ENCODE measurements around the gene MFSD6L. TPM values are rescaled to one million over a fixed set of nuclear protein-coding genes. Genes with fewer than 3 reads are reported as not detected.

Gene MFSD6L
- polyA plus RNA-seq (2013, experiment 1 of 2), result not detected
- not detected for polyA plus RNA-seq (2013, experiment 2 of 2)

DNA sequence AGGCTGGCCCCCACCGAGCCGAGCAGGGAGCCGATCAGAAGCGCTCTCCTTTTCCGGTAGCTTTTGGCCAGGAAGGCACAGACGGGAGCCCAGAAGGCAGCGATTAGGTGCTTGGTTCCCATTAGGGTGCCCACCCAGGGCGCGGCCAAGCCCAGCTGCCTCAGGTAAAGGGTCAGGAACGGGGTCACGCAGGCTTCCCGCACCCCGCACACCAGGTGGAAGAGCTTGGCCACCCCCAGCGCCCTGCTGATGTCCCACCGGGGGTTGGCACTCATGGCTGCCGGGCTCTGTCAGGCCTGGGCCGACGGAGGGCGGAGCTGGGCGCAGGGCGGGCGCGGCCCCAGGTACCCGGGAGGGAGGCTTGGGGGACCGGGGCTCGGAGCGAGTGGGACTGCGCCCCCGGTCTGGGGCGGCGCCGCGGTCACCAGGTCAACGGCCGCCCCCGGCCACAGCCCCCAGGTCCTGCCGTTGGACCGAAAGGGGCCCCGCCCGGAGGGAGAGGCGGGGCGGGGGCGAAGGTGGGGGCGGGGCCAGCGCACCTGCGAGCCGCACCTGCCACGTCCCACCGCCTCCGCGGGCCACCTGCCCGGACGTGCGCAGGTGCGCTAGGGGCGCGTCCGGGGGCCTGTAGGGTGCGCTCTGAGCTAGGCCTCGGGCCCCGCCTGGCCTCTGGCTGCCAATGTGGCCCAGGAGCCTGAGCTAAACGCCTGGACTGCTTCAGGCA is at the start of gene MFSD6L:
TSS of gene MFSD6L (minus strand) at position 520 of the 724 bp plus-strand sequence. CDS start at position 275, 245 bp downstream.
- Histone ChIP-seq H3K4me1 (ENCODE audit: control insufficient read depth, insufficient read depth, low read length, poor library complexity, severe bottlenecking) (no peaks in the 10 kb centered on the region), H3K27ac (ENCODE audit: low read depth, low read length, severe bottlenecking) (no peak within 1 kb of the TSS), H3K4me3 (ENCODE audit: extremely low read depth, insufficient read depth, low read length, poor library complexity, severe bottlenecking) (no peak within 1 kb of the TSS), H3K9me3 (ENCODE audit: control insufficient read depth, low read length) (no peaks in the 10 kb centered on the region), H3K36me3 (ENCODE audit: control insufficient read depth, insufficient read depth, low read length) (no peaks in the 10 kb centered on the region)
- WGBS, 2 experiments (ENCODE audit: insufficient coverage in 2 of 2), result 27 to 29% methylated on average over 33 to 40 of the region's 62 CpGs

DNA sequence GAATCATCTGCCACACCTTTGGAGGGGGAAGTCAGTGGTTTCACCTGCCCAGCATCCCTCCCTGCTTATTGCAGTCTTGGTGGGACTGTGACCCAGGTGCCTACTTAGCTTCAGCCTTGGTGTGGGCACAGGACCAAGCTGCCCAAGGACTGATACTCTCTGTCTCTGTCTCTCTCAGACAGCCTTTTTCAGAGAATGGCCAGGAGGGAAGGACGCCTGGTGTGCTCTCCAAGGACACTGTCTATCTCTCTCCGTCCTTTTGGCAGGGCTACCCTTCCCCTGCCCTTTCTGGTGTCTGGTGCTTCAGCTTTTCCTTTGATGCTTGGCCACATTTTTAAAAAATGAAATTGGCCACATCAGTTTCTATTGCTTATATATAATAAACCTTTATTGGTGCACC is 48.7 kb upstream of the MFSD6L start:
- Histone ChIP-seq H3K4me3 (ENCODE audit: extremely low read depth, insufficient read depth, low read length, poor library complexity, severe bottlenecking) (no peak overlapping the region), H3K36me3 (ENCODE audit: control insufficient read depth, insufficient read depth, low read length) (no peaks in the 10 kb centered on the region), H3K4me1 (ENCODE audit: control insufficient read depth, insufficient read depth, low read length, poor library complexity, severe bottlenecking) (no peaks in the 10 kb centered on the region), H3K27ac (ENCODE audit: low read depth, low read length, severe bottlenecking) (no peak overlapping the region), H3K9me3 (ENCODE audit: control insufficient read depth, low read length) (peaks cover 3% of the 10 kb centered on the region)
- WGBS, 2 experiments (ENCODE audit: insufficient coverage in 2 of 2), result 78 to 90% methylated on average over 2 of the region's 2 CpGs

DNA sequence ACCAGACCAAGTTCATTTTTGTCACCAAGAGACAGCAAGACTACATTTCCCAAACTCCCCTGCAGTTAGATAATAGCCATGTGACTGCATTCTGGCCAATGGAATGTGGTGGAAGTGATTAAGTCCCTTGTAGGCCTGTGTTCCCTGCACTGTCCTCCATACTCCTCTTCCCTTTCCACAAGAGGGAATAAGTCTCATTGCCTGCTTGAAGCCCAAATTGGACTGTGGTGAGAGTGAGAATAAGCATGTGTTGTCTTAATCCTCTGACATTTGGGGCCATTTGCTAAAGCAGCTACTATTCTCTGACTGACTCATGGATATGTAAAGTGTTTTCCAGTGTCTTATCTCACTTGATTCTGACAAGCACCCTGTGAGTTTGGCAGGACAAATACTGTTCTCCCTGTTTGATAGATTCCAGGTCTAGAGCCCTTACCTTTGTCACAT is 47.6 kb upstream of the MFSD6L start:
- H3K36me3 ChIP-seq (ENCODE audit: control insufficient read depth, insufficient read depth, low read length), result no peaks in the 10 kb centered on the region
- H3K9me3 ChIP-seq (ENCODE audit: control insufficient read depth, low read length), result peaks cover 3% of the 10 kb centered on the region
- peak overlapping the region; percentile 29 for H3K27ac ChIP-seq (ENCODE audit: low read depth, low read length, severe bottlenecking)
- no peaks in the 10 kb centered on the region for H3K4me1 ChIP-seq (ENCODE audit: control insufficient read depth, insufficient read depth, low read length, poor library complexity, severe bottlenecking)
- H3K4me3 ChIP-seq (ENCODE audit: extremely low read depth, insufficient read depth, low read length, poor library complexity, severe bottlenecking), result no peak overlapping the region

- H3K36me3 ChIP-seq (ENCODE audit: control insufficient read depth, insufficient read depth, low read length), result no peaks in the 10 kb centered on the region
- no peak overlapping the region for H3K4me3 ChIP-seq (ENCODE audit: extremely low read depth, insufficient read depth, low read length, poor library complexity, severe bottlenecking)
- H3K27ac ChIP-seq (ENCODE audit: low read depth, low read length, severe bottlenecking), result no peak overlapping the region
- H3K4me1 ChIP-seq (ENCODE audit: control insufficient read depth, insufficient read depth, low read length, poor library complexity, severe bottlenecking), result no peaks in the 10 kb centered on the region
- H3K9me3 ChIP-seq (ENCODE audit: control insufficient read depth, low read length), result peaks cover 3% of the 10 kb centered on the region
- WGBS, 2 experiments (ENCODE audit: insufficient coverage in 2 of 2), result 81 to 100% methylated on average over 1 to 2 of the region's 9 CpGs
Measured at GRCh38 chr17:8844229-8845218, 45.4 kb upstream of the MFSD6L start.

GRCh38 chr17:8843344-8843743 is 44.2 kb upstream of the MFSD6L start:
- WGBS, 2 experiments (ENCODE audit: insufficient coverage in 2 of 2), result 82 to 92% methylated on average over 2 of the region's 2 CpGs
- no peak overlapping the region for H3K27ac ChIP-seq (ENCODE audit: low read depth, low read length, severe bottlenecking)
- H3K4me3 ChIP-seq (ENCODE audit: extremely low read depth, insufficient read depth, low read length, poor library complexity, severe bottlenecking), result no peak overlapping the region
- no peaks in the 10 kb centered on the region for H3K36me3 ChIP-seq (ENCODE audit: control insufficient read depth, insufficient read depth, low read length)
- H3K9me3 ChIP-seq (ENCODE audit: control insufficient read depth, low read length), result peaks cover 3% of the 10 kb centered on the region
- no peaks in the 10 kb centered on the region for H3K4me1 ChIP-seq (ENCODE audit: control insufficient read depth, insufficient read depth, low read length, poor library complexity, severe bottlenecking)

DNA sequence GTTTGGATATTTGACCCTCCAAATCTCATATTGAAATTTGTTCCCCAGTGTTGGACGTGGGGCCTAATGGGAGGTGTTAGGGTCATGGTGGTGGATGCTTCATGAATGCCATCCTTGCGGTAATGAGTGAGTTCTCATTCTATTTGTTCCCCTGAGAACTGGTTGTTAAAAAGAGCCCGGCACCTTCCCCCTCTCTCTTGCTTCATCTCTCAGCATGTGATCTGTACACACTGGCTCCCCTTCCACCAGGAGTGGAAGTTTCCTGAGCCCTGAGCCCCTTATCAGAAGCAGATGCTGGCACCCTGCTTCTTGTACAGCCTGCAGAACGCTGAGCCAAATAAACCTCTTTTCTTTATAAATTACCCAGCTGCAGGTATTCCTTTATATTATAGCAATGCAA is 42.7 kb upstream of the MFSD6L start:
- 92 to 100% methylated on average over 2 to 3 of the region's 4 CpGs for WGBS, 2 experiments (ENCODE audit: insufficient coverage in 2 of 2)
- H3K27ac ChIP-seq (ENCODE audit: low read depth, low read length, severe bottlenecking), result no peak overlapping the region
- no peak overlapping the region for H3K4me3 ChIP-seq (ENCODE audit: extremely low read depth, insufficient read depth, low read length, poor library complexity, severe bottlenecking)
- peaks cover 3% of the 10 kb centered on the region for H3K9me3 ChIP-seq (ENCODE audit: control insufficient read depth, low read length)
- no peaks in the 10 kb centered on the region for H3K4me1 ChIP-seq (ENCODE audit: control insufficient read depth, insufficient read depth, low read length, poor library complexity, severe bottlenecking)
- no peaks in the 10 kb centered on the region for H3K36me3 ChIP-seq (ENCODE audit: control insufficient read depth, insufficient read depth, low read length)

GRCh38 chr17:8839410-8839935 is 40.3 kb upstream of the MFSD6L start:
- no peak overlapping the region for H3K27ac ChIP-seq (ENCODE audit: low read depth, low read length, severe bottlenecking)
- no peak overlapping the region for H3K4me3 ChIP-seq (ENCODE audit: extremely low read depth, insufficient read depth, low read length, poor library complexity, severe bottlenecking)
- 68 to 77% methylated on average over 8 to 9 of the region's 11 CpGs for WGBS, 2 experiments (ENCODE audit: insufficient coverage in 2 of 2)
- H3K36me3 ChIP-seq (ENCODE audit: control insufficient read depth, insufficient read depth, low read length), result no peaks in the 10 kb centered on the region
- no peaks in the 10 kb centered on the region for H3K9me3 ChIP-seq (ENCODE audit: control insufficient read depth, low read length)
- H3K4me1 ChIP-seq (ENCODE audit: control insufficient read depth, insufficient read depth, low read length, poor library complexity, severe bottlenecking), result no peaks in the 10 kb centered on the region

DNA sequence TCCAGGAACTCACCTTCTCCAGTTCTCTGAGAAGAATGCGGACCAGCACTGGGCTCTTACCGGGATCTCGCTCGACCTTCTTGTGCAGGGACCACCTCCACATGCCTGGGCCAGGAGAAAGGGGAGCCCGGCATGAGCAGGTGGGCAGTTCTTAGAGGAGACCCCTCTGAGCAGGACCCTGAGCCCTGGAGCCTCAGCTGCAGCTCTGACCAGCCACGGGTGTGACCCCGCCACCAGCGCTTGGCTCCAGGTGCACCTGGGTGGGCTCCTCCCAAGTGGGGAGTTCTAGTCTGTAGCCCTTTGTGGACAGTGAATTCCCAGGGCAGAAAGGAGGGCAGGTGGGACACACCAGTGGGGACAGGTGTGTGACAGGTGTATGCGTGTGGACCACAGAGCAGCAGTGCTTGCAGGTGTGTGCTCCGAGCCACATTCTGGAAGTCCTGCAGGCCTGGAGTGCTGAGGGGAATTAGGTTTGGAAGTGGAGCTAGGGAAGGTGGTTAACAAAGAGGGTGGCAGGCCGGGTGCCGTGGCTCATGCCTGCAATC is 39.5 kb upstream of the MFSD6L start:
- 86 to 94% methylated on average over 8 to 11 of the region's 12 CpGs for whole genome bisulfite sequencing, 2 experiments (ENCODE audit: insufficient coverage in 2 of 2)
- Histone ChIP-seq H3K4me3 (ENCODE audit: extremely low read depth, insufficient read depth, low read length, poor library complexity, severe bottlenecking) (no peak overlapping the region), H3K9me3 (ENCODE audit: control insufficient read depth, low read length) (no peaks in the 10 kb centered on the region), H3K4me1 (ENCODE audit: control insufficient read depth, insufficient read depth, low read length, poor library complexity, severe bottlenecking) (no peaks in the 10 kb centered on the region), H3K27ac (ENCODE audit: low read depth, low read length, severe bottlenecking) (no peak overlapping the region), H3K36me3 (ENCODE audit: control insufficient read depth, insufficient read depth, low read length) (no peaks in the 10 kb centered on the region)

GRCh38 chr17:8837563-8838075 is 38.5 kb upstream of the MFSD6L start:
- H3K4me3 ChIP-seq (ENCODE audit: extremely low read depth, insufficient read depth, low read length, poor library complexity, severe bottlenecking), result no peak overlapping the region
- no peak overlapping the region for H3K27ac ChIP-seq (ENCODE audit: low read depth, low read length, severe bottlenecking)
- no peaks in the 10 kb centered on the region for H3K4me1 ChIP-seq (ENCODE audit: control insufficient read depth, insufficient read depth, low read length, poor library complexity, severe bottlenecking)
- 66 to 83% methylated on average over 8 of the region's 8 CpGs for WGBS, 2 experiments (ENCODE audit: insufficient coverage in 2 of 2)
- no peaks in the 10 kb centered on the region for H3K36me3 ChIP-seq (ENCODE audit: control insufficient read depth, insufficient read depth, low read length)
- no peaks in the 10 kb centered on the region for H3K9me3 ChIP-seq (ENCODE audit: control insufficient read depth, low read length)

DNA sequence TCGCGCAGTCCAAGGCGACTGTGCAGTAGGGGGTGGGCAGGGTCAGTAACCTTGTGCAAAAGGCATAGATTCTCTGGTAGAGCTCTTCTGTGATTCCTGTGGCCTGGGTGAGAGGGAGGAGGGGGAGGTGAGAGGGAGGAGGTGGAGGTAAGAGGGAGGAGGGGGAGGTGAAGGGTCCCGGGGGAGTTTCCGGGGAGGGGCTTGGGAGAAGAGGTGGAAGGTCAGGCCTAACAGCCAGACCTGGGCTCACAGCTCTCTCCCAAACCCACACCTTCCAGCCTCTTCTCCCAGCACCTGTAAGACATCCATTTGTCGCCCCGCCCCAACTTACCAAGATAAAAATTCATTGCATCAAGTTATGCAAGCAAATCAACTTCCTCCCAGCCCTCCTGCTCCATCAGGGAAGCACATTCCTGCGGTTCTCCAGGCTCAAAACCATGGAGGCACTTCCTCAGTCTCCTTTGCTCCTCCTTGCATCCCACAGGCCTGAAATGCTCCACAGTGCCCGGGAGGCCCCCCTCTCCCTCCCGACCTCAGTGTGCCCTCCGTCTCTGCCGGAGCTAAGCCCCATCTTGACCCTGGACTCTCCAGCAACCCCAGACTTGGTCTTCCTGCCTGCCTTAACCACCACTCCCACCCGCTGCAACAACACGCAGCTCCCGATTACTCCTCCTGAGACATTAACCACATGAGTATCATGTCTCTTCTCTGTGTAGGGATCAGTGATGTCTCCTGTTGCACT is 37.8 kb upstream of the MFSD6L start:
- WGBS, 2 experiments (ENCODE audit: insufficient coverage in 2 of 2), result 75 to 89% methylated on average over 7 to 10 of the region's 15 CpGs
- no peak overlapping the region for H3K27ac ChIP-seq (ENCODE audit: low read depth, low read length, severe bottlenecking)
- H3K9me3 ChIP-seq (ENCODE audit: control insufficient read depth, low read length), result no peaks in the 10 kb centered on the region
- no peak overlapping the region for H3K4me3 ChIP-seq (ENCODE audit: extremely low read depth, insufficient read depth, low read length, poor library complexity, severe bottlenecking)
- no peaks in the 10 kb centered on the region for H3K4me1 ChIP-seq (ENCODE audit: control insufficient read depth, insufficient read depth, low read length, poor library complexity, severe bottlenecking)
- H3K36me3 ChIP-seq (ENCODE audit: control insufficient read depth, insufficient read depth, low read length), result no peaks in the 10 kb centered on the region

Data from mesodermal cell (in vitro differentiated cells).